Activated naive CD4-positive, alpha-beta T cell treated with anti-CD3 and anti-CD28 coated beads, Interleukin-2, amount 50 U/mL, for 24 hours (primary cell): ENCODE data around the gene LTBP1.

Experiments
- H3K27ac Mint-ChIP-seq: one replicate; pipeline ENCODE4 v1.8.0; 2021; ENCODE audit warnings: mild to moderate bottlenecking, mixed read lengths
- H3K27me3 Mint-ChIP-seq: one replicate; pipeline ENCODE4 v1.8.0; 2021; ENCODE audit warnings: mixed read lengths
- H3K36me3 Mint-ChIP-seq: one replicate; pipeline ENCODE4 v1.8.0; 2021; ENCODE audit warnings: mixed read lengths
- H3K4me1 Mint-ChIP-seq: one replicate; pipeline ENCODE4 v1.8.0; 2021; ENCODE audit warnings: mixed read lengths
- H3K4me3 Mint-ChIP-seq: one replicate; pipeline ENCODE4 v1.8.0; 2021; ENCODE audit warnings: mild to moderate bottlenecking, mixed read lengths
- H3K9me3 Mint-ChIP-seq: one replicate; pipeline ENCODE4 v1.8.0; 2021; ENCODE audit warnings: mixed read lengths

LTBP1 gene

GRCh38 chr2:32923109-32923508, 23.6 kb upstream of the LTBP1 start:
- H3K27me3 Mint-ChIP-seq = peaks cover 21% of the 10 kb centered on the region
- H3K36me3 Mint-ChIP-seq = no peaks in the 10 kb centered on the region
- H3K4me1 Mint-ChIP-seq = no peaks in the 10 kb centered on the region
- peak overlapping the region; percentile 3 for H3K27ac Mint-ChIP-seq
- no peak overlapping the region for H3K4me3 Mint-ChIP-seq
- no peaks in the 10 kb centered on the region for H3K9me3 Mint-ChIP-seq

DNA sequence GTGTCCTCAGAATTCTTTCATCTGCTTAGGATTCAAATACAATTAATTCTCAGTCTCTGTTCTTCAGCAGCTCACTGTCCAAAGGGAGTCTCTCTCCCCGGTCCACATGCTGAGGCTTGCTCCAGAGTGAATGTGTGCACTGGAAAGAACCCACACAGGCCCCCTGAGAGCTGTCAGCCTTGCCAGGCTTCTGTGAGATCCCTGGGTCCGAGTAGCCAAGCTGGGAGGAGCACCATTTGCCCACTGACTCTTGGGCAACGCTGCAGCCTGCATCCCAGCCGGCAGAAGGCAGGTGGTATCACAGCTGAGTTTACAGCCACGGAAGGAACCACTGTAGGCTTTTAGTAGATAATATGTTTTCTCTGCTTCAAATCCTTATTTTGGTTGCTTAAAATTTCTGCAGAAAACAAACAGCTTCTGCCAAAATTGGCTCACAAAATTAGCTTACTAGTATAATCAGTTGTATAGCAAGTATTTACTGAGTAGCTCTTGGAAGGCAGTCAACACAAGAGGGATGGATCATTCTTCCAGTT, 21.4 kb upstream of the LTBP1 start:
- Mint-ChIP-seq H3K4me3 (no peak overlapping the region), H3K9me3 (no peaks in the 10 kb centered on the region), H3K36me3 (no peaks in the 10 kb centered on the region), H3K4me1 (no peaks in the 10 kb centered on the region), H3K27me3 (peaks cover 20% of the 10 kb centered on the region), H3K27ac (no peak overlapping the region)

DNA sequence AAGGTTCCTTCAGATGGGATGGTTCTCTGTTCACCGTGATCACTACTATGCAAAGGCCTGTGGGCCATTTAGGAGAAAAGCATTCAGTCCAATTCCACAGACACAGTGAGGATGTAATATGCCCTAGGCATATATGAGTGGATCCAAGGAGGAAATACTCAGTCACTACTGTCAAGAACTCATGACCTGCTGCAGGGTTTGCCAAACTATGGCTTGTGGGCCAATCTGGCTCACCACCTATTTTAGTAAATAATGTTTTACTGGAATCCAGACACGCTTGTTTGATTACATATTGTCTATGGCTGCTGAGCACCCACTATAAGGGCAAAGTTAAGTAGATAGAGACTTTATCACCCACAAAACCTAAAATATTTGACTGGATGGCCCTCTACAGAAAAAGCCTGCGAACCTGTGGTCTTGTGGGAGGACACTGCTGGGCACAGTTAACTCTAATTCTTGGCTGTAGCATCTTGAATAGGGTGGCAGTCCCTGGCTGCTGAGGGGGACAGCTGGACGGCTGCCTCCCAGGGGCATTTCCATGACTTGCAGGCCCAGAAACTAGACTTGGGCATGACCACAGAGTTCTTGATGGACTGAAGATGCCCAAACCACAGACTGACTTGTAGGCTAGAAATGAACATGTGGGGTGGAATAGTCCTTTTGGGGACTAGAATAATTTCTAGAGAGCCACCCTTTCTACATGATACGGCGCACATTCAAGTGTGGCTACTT, 20.6 kb upstream of the LTBP1 start:
- Mint-ChIP-seq H3K4me1 (no peaks in the 10 kb centered on the region), H3K27ac (no peak overlapping the region), H3K27me3 (peaks cover 20% of the 10 kb centered on the region), H3K36me3 (no peaks in the 10 kb centered on the region), H3K9me3 (no peaks in the 10 kb centered on the region), H3K4me3 (no peak overlapping the region)

- no peaks in the 10 kb centered on the region for H3K36me3 Mint-ChIP-seq
- H3K27me3 Mint-ChIP-seq = peaks cover 20% of the 10 kb centered on the region
- no peak overlapping the region for H3K4me3 Mint-ChIP-seq
- no peaks in the 10 kb centered on the region for H3K4me1 Mint-ChIP-seq
- H3K9me3 Mint-ChIP-seq = no peaks in the 10 kb centered on the region
- no peak overlapping the region for H3K27ac Mint-ChIP-seq
These were observed 20.1 kb upstream of the LTBP1 start for GRCh38 chr2:32926708-32927084.

- Mint-ChIP-seq H3K27me3 (peaks cover 11% of the 10 kb centered on the region), H3K27ac (no peak overlapping the region), H3K4me3 (no peak overlapping the region), H3K4me1 (no peaks in the 10 kb centered on the region), H3K9me3 (no peaks in the 10 kb centered on the region), H3K36me3 (no peaks in the 10 kb centered on the region)
These were observed 16.3 kb upstream of the LTBP1 start for GRCh38 chr2:32930436-32930835.

DNA sequence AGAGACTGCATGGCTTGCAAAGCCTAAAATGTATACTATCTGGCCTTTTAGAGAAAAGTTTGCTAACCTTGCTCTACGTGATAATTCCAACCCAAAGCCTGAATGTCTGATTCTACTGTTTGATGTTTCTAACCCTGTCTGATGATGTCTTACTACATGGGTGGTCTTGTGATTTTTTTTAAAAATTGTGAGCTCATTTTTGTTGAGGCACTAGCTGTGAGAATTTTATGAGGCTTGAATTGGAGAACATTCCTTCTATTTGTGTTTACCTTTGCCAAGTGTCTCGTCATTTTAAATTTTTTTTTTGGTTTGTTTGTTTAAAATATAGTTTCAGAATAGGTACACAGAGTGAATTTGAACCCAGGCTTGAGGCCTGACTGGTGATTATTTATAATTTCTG, 15.2 kb upstream of the LTBP1 start:
- no peaks in the 10 kb centered on the region for H3K4me1 Mint-ChIP-seq
- no peak overlapping the region for H3K4me3 Mint-ChIP-seq
- no peaks in the 10 kb centered on the region for H3K9me3 Mint-ChIP-seq
- no peak overlapping the region for H3K27ac Mint-ChIP-seq
- H3K36me3 Mint-ChIP-seq = no peaks in the 10 kb centered on the region
- H3K27me3 Mint-ChIP-seq = peaks cover 11% of the 10 kb centered on the region

DNA sequence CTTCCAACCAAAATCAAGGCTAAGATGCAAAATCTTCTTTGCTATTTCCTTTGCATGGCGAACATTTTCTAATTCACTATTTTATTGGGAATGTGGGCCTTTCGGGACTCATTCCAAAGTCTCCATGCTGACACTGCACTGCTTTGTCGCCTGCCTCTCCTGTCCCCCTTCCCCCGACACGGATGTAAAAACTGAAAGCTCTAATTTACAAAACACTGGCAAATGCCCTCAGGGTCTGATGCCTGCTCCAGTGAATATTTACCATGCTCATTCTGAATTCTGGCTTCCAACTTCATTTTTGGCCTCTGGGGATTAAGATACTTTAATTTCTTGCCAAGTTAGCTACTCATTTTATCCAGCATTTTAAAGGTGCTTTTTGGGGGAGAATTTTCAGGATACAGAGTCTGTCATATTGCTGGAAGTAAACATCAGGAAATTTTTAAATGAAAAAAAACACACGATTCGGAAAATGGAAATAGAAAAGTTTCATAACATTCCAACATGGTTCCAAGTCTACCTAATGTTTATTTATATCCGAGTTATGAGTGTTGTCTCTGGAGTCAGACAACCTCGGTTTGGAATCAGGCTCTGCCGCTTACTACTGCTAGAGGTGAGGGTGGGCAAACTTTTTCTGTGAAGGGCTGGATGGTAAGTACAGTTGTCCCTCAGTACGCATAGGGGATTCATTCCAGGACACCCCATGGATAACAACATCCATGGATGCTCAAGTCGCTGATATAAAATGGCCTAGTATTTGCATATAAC, 14.6 kb upstream of the LTBP1 start:
- H3K27ac Mint-ChIP-seq = no peak overlapping the region
- no peak overlapping the region for H3K4me3 Mint-ChIP-seq
- peaks cover 8% of the 10 kb centered on the region for H3K27me3 Mint-ChIP-seq
- no peaks in the 10 kb centered on the region for H3K9me3 Mint-ChIP-seq
- no peaks in the 10 kb centered on the region for H3K36me3 Mint-ChIP-seq
- no peaks in the 10 kb centered on the region for H3K4me1 Mint-ChIP-seq

- no peaks in the 10 kb centered on the region for H3K9me3 Mint-ChIP-seq
- H3K27me3 Mint-ChIP-seq = peaks cover 2% of the 10 kb centered on the region
- no peak overlapping the region for H3K27ac Mint-ChIP-seq
- no peaks in the 10 kb centered on the region for H3K36me3 Mint-ChIP-seq
- H3K4me1 Mint-ChIP-seq = no peaks in the 10 kb centered on the region
- no peak overlapping the region for H3K4me3 Mint-ChIP-seq
These were observed 13.7 kb upstream of the LTBP1 start for GRCh38 chr2:32932825-32933755.

GRCh38 chr2:32933756-32934095, 13.0 kb upstream of the LTBP1 start:
- H3K9me3 Mint-ChIP-seq = no peaks in the 10 kb centered on the region

DNA sequence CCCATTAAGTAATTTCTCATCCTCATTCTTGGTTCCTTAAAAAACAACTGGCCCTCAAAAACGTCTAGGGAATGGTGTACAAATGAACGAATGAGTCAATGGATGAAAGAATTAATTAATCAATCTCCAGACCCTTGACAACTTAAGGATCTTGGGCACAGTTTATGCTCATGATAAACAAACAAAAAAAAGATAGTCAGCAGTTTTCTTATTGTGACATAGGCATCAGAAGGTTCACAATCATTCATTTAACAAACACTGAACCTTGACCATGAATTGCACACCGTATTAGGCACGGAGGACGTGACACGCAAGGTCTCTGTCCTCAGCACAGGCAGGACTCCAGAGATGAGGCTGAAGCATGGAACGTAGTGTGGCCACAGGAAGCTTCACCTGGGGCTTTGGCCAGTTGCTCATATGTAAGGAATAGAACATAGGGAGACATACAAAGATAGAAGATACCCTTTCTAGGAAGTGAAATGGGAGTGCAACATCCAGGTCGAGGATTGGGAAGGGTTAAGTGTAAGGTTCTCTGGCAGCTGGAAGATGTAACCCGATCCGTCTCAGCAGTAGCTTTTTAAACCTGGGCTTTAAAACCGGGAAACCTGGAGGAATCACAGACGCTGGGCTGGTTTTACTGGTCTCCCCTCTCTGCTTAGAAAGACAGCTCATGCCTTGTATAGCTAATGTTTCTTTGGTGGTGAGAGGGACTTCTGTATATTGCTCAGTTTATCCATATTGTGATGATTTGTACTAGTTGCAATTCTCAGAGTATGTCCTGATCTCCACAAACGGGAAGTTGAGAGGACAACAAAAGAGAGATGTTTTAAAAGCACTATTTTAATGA, 8.9 kb upstream of the LTBP1 start:
- no peaks in the 10 kb centered on the region for H3K9me3 Mint-ChIP-seq
- no peak overlapping the region for H3K4me3 Mint-ChIP-seq
- H3K4me1 Mint-ChIP-seq = no peaks in the 10 kb centered on the region
- no peak overlapping the region for H3K27ac Mint-ChIP-seq
- peaks cover 4% of the 10 kb centered on the region for H3K27me3 Mint-ChIP-seq
- H3K36me3 Mint-ChIP-seq = no peaks in the 10 kb centered on the region

More at GRCh38 chr2:32933756-32934095, 13.0 kb upstream of the LTBP1 start:
- Mint-ChIP-seq H3K4me1 (no peaks in the 10 kb centered on the region), H3K36me3 (no peaks in the 10 kb centered on the region), H3K4me3 (no peak overlapping the region), H3K27ac (no peak overlapping the region), H3K27me3 (peaks cover 3% of the 10 kb centered on the region)

DNA sequence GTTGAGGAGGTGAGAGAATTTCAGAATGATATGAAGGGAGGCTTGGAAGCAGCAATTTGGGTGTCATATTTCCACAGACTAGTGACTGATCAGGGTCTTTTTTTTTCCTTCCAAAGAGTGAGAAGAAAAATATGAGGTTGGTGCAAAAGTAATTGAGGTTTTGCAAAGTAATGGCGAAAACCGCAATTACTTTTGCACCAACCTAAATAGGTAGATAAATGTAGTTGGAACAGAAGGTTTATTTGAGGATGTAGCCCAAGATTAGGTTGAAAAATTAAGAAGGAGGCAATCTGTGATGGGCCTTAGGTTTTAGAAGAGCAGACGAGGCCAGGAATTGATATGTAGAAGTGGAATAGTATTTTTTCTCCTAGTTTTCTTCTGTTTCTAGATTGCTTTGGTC, 7.8 kb upstream of the LTBP1 start:
- no peaks in the 10 kb centered on the region for H3K36me3 Mint-ChIP-seq
- H3K27me3 Mint-ChIP-seq = peaks cover 7% of the 10 kb centered on the region
- no peak overlapping the region for H3K4me3 Mint-ChIP-seq
- no peak overlapping the region for H3K27ac Mint-ChIP-seq
- no peaks in the 10 kb centered on the region for H3K9me3 Mint-ChIP-seq
- H3K4me1 Mint-ChIP-seq = no peaks in the 10 kb centered on the region

- H3K36me3 Mint-ChIP-seq = no peaks in the 10 kb centered on the region
- H3K4me1 Mint-ChIP-seq = no peaks in the 10 kb centered on the region
- H3K9me3 Mint-ChIP-seq = no peaks in the 10 kb centered on the region
- H3K27me3 Mint-ChIP-seq = peaks cover 14% of the 10 kb centered on the region
- H3K4me3 Mint-ChIP-seq = no peak overlapping the region
- H3K27ac Mint-ChIP-seq = no peak overlapping the region
These were observed 6.3 kb upstream of the LTBP1 start for GRCh38 chr2:32940316-32940997.

- Mint-ChIP-seq H3K4me3 (no peak overlapping the region), H3K36me3 (no peaks in the 10 kb centered on the region), H3K27ac (no peak overlapping the region), H3K4me1 (no peaks in the 10 kb centered on the region), H3K27me3 (peaks cover 13% of the 10 kb centered on the region), H3K9me3 (no peaks in the 10 kb centered on the region)
These were observed 4.6 kb upstream of the LTBP1 start for GRCh38 chr2:32941944-32942690.
